Ishikawa (cell line): Measurements from ENCODE around the gene PIGQ.

ENCODE experiments used
- CEBPB ChIP-seq: IDR thresholded peaks from 2 replicates; pipeline ENCODE4 v1.6.1; 2012
- CREB1 ChIP-seq: IDR thresholded peaks from 2 replicates; pipeline ENCODE4 v1.6.1; 2012; ENCODE audit warnings: low read depth
- EGR1 ChIP-seq: IDR thresholded peaks from 2 replicates; pipeline ENCODE4 v1.6.1; 2012
- EP300 ChIP-seq: IDR thresholded peaks from 2 replicates; pipeline ENCODE4 v1.6.1; 2012; ENCODE audit warnings: borderline replicate concordance
- FOXM1 ChIP-seq: IDR thresholded peaks from 2 replicates; pipeline ENCODE4 v1.6.1; 2012; ENCODE audit warnings: low read depth, borderline replicate concordance
- NFIC ChIP-seq: IDR thresholded peaks from 2 replicates; pipeline ENCODE4 v1.6.1; 2012
- RAD21 ChIP-seq: IDR thresholded peaks from 2 replicates; pipeline ENCODE4 v1.6.1; 2012; ENCODE audit warnings: low read depth
- TAF1 ChIP-seq: IDR thresholded peaks from 2 replicates; pipeline ENCODE4 v1.6.1; 2012; ENCODE audit warnings: low read depth, mild to moderate bottlenecking
- TCF12 ChIP-seq: IDR thresholded peaks from 2 replicates; pipeline ENCODE4 v1.6.1; 2012; ENCODE audit warnings: low read depth
- TEAD4 ChIP-seq: IDR thresholded peaks from 2 replicates; pipeline ENCODE4 v1.6.1; 2012
- YY1 ChIP-seq: IDR thresholded peaks from 2 replicates; pipeline ENCODE4 v1.6.1; 2012; ENCODE audit warnings: low read depth
- ZBTB7A ChIP-seq: IDR thresholded peaks from 2 replicates; pipeline ENCODE4 v1.6.1; 2012; ENCODE audit warnings: low read depth
- TF ChIP-seq, protein P1 (sequence below): IDR thresholded peaks from 2 replicates; pipeline ENCODE4 v1.6.1; 2012
- TF ChIP-seq, protein P2 (sequence below): IDR thresholded peaks from 2 replicates; pipeline ENCODE4 v1.6.1; 2012; ENCODE audit warnings: low read depth, mild to moderate bottlenecking

DNA sequence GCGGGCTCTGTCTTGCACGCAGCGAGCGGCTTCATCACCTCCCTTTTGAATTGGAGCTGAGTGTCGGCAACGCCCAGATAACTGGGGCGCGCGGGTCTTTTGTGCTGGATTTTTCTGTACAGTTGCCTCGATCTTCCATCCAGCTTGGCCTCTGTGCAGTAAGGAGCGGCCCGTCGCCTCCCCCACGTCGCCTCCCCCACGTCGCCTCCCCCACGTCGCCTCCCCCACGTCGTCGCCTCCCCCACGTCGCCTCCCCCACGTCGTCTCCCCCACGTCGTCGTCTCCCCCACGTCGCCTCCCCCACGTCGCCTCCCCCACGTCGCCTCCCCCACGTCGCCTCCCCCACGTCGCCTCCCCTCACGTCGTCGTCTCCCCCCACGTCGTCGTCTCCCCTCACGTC, 25.3 kb upstream of the PIGQ start:
- TF ChIP-seq EP300 (no peak), TAF1 (no peak), RAD21 (no peak), CREB1 (no peak), EGR1 (no peak), FOXM1 (no peak), TCF12 (no peak), NFIC (no peak), TEAD4 (no peak), YY1 (no peak), ZBTB7A (no peak), CEBPB (no peak)
- TF ChIP-seq, protein P1, sequence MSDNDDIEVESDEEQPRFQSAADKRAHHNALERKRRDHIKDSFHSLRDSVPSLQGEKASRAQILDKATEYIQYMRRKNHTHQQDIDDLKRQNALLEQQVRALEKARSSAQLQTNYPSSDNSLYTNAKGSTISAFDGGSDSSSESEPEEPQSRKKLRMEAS, result no peak
- TF ChIP-seq, protein P2, sequence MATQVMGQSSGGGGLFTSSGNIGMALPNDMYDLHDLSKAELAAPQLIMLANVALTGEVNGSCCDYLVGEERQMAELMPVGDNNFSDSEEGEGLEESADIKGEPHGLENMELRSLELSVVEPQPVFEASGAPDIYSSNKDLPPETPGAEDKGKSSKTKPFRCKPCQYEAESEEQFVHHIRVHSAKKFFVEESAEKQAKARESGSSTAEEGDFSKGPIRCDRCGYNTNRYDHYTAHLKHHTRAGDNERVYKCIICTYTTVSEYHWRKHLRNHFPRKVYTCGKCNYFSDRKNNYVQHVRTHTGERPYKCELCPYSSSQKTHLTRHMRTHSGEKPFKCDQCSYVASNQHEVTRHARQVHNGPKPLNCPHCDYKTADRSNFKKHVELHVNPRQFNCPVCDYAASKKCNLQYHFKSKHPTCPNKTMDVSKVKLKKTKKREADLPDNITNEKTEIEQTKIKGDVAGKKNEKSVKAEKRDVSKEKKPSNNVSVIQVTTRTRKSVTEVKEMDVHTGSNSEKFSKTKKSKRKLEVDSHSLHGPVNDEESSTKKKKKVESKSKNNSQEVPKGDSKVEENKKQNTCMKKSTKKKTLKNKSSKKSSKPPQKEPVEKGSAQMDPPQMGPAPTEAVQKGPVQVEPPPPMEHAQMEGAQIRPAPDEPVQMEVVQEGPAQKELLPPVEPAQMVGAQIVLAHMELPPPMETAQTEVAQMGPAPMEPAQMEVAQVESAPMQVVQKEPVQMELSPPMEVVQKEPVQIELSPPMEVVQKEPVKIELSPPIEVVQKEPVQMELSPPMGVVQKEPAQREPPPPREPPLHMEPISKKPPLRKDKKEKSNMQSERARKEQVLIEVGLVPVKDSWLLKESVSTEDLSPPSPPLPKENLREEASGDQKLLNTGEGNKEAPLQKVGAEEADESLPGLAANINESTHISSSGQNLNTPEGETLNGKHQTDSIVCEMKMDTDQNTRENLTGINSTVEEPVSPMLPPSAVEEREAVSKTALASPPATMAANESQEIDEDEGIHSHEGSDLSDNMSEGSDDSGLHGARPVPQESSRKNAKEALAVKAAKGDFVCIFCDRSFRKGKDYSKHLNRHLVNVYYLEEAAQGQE, result no peak
